Neuron (in vitro differentiated cells): ENCODE results near the gene PPM1M.
A peak's percentile ranks its signal among the peaks of the same experiment; 100 is the strongest.

Experiments used
- H2AFZ ChIP-seq: one replicate; pipeline ENCODE4 v1.6.1; 2013; ENCODE audit warnings: low read depth, mild to moderate bottlenecking, inconsistent platforms, low read length, moderate library complexity
- H3K27me3 ChIP-seq: one replicate; pipeline ENCODE4 v1.6.1; 2013; ENCODE audit warnings: low read length; ENCODE audit not compliant: insufficient read depth
- H3K36me3 ChIP-seq: one replicate; pipeline ENCODE4 v1.6.1; 2013; ENCODE audit warnings: low read length; ENCODE audit not compliant: insufficient read depth
- H3K4me1 ChIP-seq: one replicate; pipeline ENCODE4 v1.6.1; 2013; ENCODE audit warnings: low read length; ENCODE audit not compliant: insufficient read depth
- H3K4me3 ChIP-seq: 2 replicates; pipeline ENCODE4 v1.5.1; 2013; ENCODE audit warnings: mild to moderate bottlenecking, low read length, moderate library complexity
- H3K9me3 ChIP-seq: one replicate; pipeline ENCODE4 v1.6.1; 2013; ENCODE audit warnings: low read length

The PPM1M gene

GRCh38 chr3:52245322-52246263, at the start of gene PPM1M:
Gene PPM1M (plus strand): TSS chr3:52245759. CDS start chr3:52245825, 66 bp downstream.
- Histone ChIP-seq H3K4me3 (no peak within 1 kb of the TSS), H3K36me3 (peaks cover 12% of the 10 kb centered on the region), H3K9me3 (peaks cover 6% of the 10 kb centered on the region), H2AFZ (no peak within 1 kb of the TSS), H3K4me1 (no peaks in the 10 kb centered on the region), H3K27me3 (no peaks in the 10 kb centered on the region)

- peaks cover 22% of the 10 kb centered on the region for H3K4me1 ChIP-seq
- H3K36me3 ChIP-seq, result peaks cover 13% of the 10 kb centered on the region
Observed at GRCh38 chr3:52195823-52196331, 49.7 kb upstream of the PPM1M start.

GRCh38 chr3:52196977-52197376, 48.6 kb upstream of the PPM1M start:
- Histone ChIP-seq H3K9me3 (no peaks in the 10 kb centered on the region), H3K4me3 (no peak overlapping the region), H2AFZ (no peak overlapping the region), H3K36me3 (peaks cover 20% of the 10 kb centered on the region), H3K4me1 (peaks cover 14% of the 10 kb centered on the region), H3K27me3 (peaks cover 4% of the 10 kb centered on the region)

More at GRCh38 chr3:52195823-52196331, 49.7 kb upstream of the PPM1M start:
- Histone ChIP-seq H3K27me3 (peaks cover 4% of the 10 kb centered on the region), H3K4me3 (no peak overlapping the region), H3K9me3 (no peaks in the 10 kb centered on the region), H2AFZ (no peak overlapping the region)

GRCh38 chr3:52197499-52197841, 48.1 kb upstream of the PPM1M start:
- peak overlapping the region; percentile 66 for H3K4me3 ChIP-seq
- H2AFZ ChIP-seq, result peak overlapping the region; percentile 81
- no peaks in the 10 kb centered on the region for H3K9me3 ChIP-seq
- peaks cover 14% of the 10 kb centered on the region for H3K4me1 ChIP-seq
- peaks cover 24% of the 10 kb centered on the region for H3K36me3 ChIP-seq
- H3K27me3 ChIP-seq, result peaks cover 4% of the 10 kb centered on the region

- H3K4me1 ChIP-seq, result peaks cover 14% of the 10 kb centered on the region
- H3K4me3 ChIP-seq, result peak within 1 kb of the TSS; percentile 66
- H3K27me3 ChIP-seq, result peaks cover 4% of the 10 kb centered on the region
- peak within 1 kb of the TSS; percentile 81 for H2AFZ ChIP-seq
- peaks cover 29% of the 10 kb centered on the region for H3K36me3 ChIP-seq
- H3K9me3 ChIP-seq, result no peaks in the 10 kb centered on the region
Observed at GRCh38 chr3:52197842-52198625, 47.5 kb upstream of the PPM1M start, which contains the start of gene ALAS1. Gene ALAS1 (plus strand): TSS chr3:52198160. CDS start chr3:52199242, 1,082 bp downstream.

GRCh38 chr3:52198643-52199608, 46.6 kb upstream of the PPM1M start:
- peak overlapping the region; percentile 66 for H3K4me3 ChIP-seq
- H3K9me3 ChIP-seq, result no peaks in the 10 kb centered on the region
- peaks cover 14% of the 10 kb centered on the region for H3K4me1 ChIP-seq
- H2AFZ ChIP-seq, result peak overlapping the region; percentile 81
- H3K36me3 ChIP-seq, result peaks cover 38% of the 10 kb centered on the region
- peaks cover 4% of the 10 kb centered on the region for H3K27me3 ChIP-seq

- Histone ChIP-seq H3K9me3 (no peaks in the 10 kb centered on the region), H3K36me3 (peaks cover 60% of the 10 kb centered on the region), H3K4me1 (peaks cover 14% of the 10 kb centered on the region), H3K27me3 (no peaks in the 10 kb centered on the region), H3K4me3 (no peak overlapping the region), H2AFZ (no peak overlapping the region)
Observed at GRCh38 chr3:52200981-52201679, 44.4 kb upstream of the PPM1M start.

- Histone ChIP-seq H3K36me3 (peaks cover 69% of the 10 kb centered on the region), H2AFZ (no peak overlapping the region), H3K4me3 (no peak overlapping the region), H3K4me1 (peaks cover 11% of the 10 kb centered on the region), H3K9me3 (no peaks in the 10 kb centered on the region), H3K27me3 (no peaks in the 10 kb centered on the region)
Observed at GRCh38 chr3:52202384-52203077, 43.0 kb upstream of the PPM1M start.

- no peaks in the 10 kb centered on the region for H3K9me3 ChIP-seq
- no peak overlapping the region for H2AFZ ChIP-seq
- H3K36me3 ChIP-seq, result peaks cover 81% of the 10 kb centered on the region
- H3K27me3 ChIP-seq, result no peaks in the 10 kb centered on the region
- peaks cover 6% of the 10 kb centered on the region for H3K4me1 ChIP-seq
- no peak overlapping the region for H3K4me3 ChIP-seq
Observed at GRCh38 chr3:52203701-52204100, 41.9 kb upstream of the PPM1M start.

- H3K4me1 ChIP-seq, result no peaks in the 10 kb centered on the region
- no peak overlapping the region for H3K4me3 ChIP-seq
- H3K9me3 ChIP-seq, result no peaks in the 10 kb centered on the region
- no peak overlapping the region for H2AFZ ChIP-seq
- no peaks in the 10 kb centered on the region for H3K27me3 ChIP-seq
- peaks cover 82% of the 10 kb centered on the region for H3K36me3 ChIP-seq
Observed at GRCh38 chr3:52204337-52205073, 41.1 kb upstream of the PPM1M start.
